Measurements from ENCODE around the gene HIPK1.
A peak's percentile ranks its signal among the peaks of the same experiment; 100 is the strongest.

The HIPK1 gene

GRCh38 chr1:113913887-113914664 lies 15.0 kb upstream of the HIPK1 start:
- no peak for DNase-seq

- no peak for DNase-seq
Measured at GRCh38 chr1:113916974-113917373, 12.2 kb upstream of the HIPK1 start.

- no peak for DNase-seq
Measured at GRCh38 chr1:113917400-113918082, 11.6 kb upstream of the HIPK1 start.

- no peak for DNase-seq
Measured at GRCh38 chr1:113918243-113918642, 10.9 kb upstream of the HIPK1 start.

- no peak for DNase-seq
Measured at GRCh38 chr1:113922957-113923356, 6.2 kb upstream of the HIPK1 start.

GRCh38 chr1:113924473-113924872 lies 4.7 kb upstream of the HIPK1 start:
- DNase-seq = no peak

- DNase-seq = no peak
Measured at GRCh38 chr1:113928187-113928930, 765 bp upstream of the HIPK1 start.

- DNase-seq = peak; percentile 58
Measured at GRCh38 chr1:113929750-113930498, 800 bp downstream of the HIPK1 start.

GRCh38 chr1:113930499-113931161 lies 1.5 kb downstream of the HIPK1 start:
- DNase-seq = peak; percentile 56

GRCh38 chr1:113931451-113931851 lies 2.3 kb downstream of the HIPK1 start:
- DNase-seq = no peak

- no peak for DNase-seq
Measured at GRCh38 chr1:113934006-113934405, 4.9 kb downstream of the HIPK1 start.

- no peak for DNase-seq
Measured at GRCh38 chr1:113934511-113935055, 5.5 kb downstream of the HIPK1 start.

GRCh38 chr1:113935176-113935575 lies 6.1 kb downstream of the HIPK1 start:
- DNase-seq = no peak

GRCh38 chr1:113935970-113936369 lies 6.8 kb downstream of the HIPK1 start:
- DNase-seq = no peak

- no peak for DNase-seq
Measured at GRCh38 chr1:113937146-113937545, 8.0 kb downstream of the HIPK1 start.

- DNase-seq = no peak
Measured at GRCh38 chr1:113938192-113938591, 9.1 kb downstream of the HIPK1 start.

GRCh38 chr1:113940365-113941244 lies 11.5 kb downstream of the HIPK1 start:
- DNase-seq = no peak

- DNase-seq = no peak
Measured at GRCh38 chr1:113941245-113941559, 12.1 kb downstream of the HIPK1 start.

GRCh38 chr1:113942527-113942926 lies 13.4 kb downstream of the HIPK1 start:
- DNase-seq = no peak

GRCh38 chr1:113943028-113943811 lies 14.1 kb downstream of the HIPK1 start:
- DNase-seq = no peak
